SKM-1 (cell line): ENCODE data around the gene KANSL1.

Experiments
- DNase-seq: peaks from one replicate; lab custom pipeline; 2025; ENCODE audit not compliant: unreplicated experiment; lab: John Stamatoyannopoulos, UW

KANSL1 gene

GRCh38 chr17:46003907-46004748, 189.1 kb downstream of the KANSL1 start:
- DNase-seq = no peak

DNA sequence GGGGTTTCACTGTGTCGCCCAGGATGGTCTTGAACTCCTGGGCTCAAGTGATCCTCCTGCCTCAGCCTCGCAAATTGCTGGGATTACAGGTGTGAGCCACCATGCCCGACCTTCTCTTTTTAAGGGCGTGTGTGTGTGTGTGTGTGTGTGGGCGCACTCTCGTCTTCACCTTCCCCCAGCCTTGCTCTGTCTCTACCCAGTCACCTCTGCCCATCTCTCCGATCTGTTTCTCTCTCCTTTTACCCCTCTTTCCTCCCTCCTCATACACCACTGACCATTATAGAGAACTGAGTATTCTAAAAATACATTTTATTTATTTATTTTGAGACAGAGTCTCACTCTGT, 190.3 kb downstream of the KANSL1 start:
- DNase-seq = no peak

- peak; percentile 33 for DNase-seq
These were observed 190.8 kb downstream of the KANSL1 start for GRCh38 chr17:46002311-46002972.

DNA sequence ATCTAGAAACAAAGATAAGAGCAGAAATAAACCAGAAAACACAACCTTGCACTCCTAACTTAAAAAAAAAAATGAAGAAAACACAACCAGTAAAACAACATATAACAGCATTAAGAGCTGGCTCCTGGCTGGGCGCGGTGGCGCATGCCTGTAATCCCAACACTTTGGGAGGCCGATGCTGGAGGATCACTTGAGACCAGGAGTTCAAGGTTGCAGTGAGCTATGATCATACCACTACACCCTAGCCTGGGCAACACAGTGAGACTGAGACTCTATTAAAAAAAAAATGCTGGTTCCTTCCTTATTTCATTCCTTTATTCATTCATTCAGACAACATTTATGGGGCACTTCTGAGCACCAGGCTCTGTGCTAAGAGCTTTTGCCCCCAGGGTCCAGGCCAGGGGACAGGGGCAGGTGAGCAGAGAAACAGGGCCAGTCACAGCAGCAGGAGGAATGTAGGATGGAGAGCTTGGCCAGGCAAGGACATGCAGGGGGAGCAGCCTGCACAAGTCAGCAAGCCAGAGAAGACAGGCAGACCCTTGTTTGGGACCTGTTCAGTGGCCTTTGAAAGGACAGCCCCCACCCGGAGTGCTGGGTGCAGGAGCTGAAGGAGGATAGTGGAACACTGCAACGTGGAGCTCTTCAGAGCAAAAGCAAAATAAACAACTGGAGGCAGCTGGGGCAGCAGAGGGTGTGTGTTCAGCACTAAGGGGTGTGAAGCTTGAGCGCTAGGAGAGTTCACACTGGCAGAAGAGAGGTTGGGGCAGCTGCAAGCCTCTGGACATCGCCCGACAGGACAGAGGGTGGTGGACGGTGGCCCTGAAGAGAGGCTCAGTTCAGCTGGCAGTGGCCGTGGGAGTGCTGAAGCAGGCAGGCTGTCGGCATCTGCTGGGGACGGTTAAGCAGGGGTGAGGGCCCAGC, 191.6 kb downstream of the KANSL1 start:
- DNase-seq = no peak

DNA sequence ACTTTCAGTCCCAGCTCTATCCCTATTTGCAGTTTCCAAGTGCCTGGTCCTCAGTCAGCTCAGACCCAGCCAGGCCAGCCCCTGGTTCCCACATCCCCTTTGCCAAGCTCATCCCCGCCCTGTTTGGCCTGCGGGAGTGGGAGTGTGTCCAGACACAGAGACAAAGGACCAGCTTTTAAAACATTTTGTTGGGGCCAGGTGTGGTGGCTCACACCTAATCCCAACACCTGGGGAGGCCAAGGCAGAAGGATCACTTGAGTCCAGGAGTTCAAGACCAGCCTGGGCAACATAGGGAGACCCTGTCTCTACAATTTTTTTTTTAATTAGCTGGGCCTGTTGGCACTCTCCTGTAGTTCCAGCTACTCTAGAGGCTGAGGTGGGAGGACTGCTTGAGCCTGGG, 192.5 kb downstream of the KANSL1 start:
- no peak for DNase-seq

GRCh38 chr17:46000292-46000691, 192.9 kb downstream of the KANSL1 start:
- no peak for DNase-seq

- DNase-seq = no peak
These were observed 193.3 kb downstream of the KANSL1 start for GRCh38 chr17:45999900-46000290.

- DNase-seq = no peak
These were observed 194.0 kb downstream of the KANSL1 start, which contains the start of gene STH for GRCh38 chr17:45998987-45999899. Gene STH, plus strand, starts transcription at chr17:45999250. Its CDS starts 30 bp downstream, at chr17:45999280.

- no peak for DNase-seq
These were observed 195.6 kb downstream of the KANSL1 start for GRCh38 chr17:45997624-45998023.

DNA sequence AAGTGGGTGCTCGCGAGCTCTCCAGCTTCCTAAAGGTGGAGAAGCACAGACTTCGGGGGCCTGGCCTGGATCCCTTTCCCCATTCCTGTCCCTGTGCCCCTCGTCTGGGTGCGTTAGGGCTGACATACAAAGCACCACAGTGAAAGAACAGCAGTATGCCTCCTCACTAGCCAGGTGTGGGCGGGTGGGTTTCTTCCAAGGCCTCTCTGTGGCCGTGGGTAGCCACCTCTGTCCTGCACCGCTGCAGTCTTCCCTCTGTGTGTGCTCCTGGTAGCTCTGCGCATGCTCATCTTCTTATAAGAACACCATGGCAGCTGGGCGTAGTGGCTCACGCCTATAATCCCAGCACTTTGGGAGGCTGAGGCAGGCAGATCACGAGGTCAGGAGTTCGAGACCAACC, 196.1 kb downstream of the KANSL1 start:
- DNase-seq = no peak

GRCh38 chr17:45996282-45996937, 196.8 kb downstream of the KANSL1 start:
- DNase-seq = no peak

DNA sequence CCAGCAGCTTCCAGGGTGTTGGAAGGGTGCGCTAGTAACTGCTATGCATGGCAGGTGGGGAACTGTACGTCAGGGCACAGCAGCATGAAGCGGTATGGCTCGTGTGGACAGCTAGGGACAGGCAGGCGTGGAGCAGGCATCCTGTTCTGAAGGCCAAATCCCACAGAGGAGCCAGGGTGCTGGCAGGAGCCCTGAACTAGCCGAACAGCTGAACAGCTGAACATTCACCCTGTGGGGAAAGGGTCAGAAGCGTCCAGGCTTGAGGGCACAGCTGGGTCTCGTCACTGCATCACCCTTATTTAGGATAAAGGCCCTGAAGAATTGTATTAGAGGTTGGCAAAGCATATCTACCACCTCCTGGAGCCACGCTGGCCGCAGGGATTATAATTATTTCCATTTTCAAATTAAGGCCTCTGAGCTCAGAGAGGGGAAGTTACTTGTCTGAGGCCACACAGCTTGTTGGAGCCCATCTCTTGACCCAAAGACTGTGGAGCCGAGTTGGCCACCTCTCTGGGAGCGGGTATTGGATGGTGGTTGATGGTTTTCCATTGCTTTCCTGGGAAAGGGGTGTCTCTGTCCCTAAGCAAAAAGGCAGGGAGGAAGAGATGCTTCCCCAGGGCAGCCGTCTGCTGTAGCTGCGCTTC, 197.5 kb downstream of the KANSL1 start:
- DNase-seq = no peak

- no peak for DNase-seq
These were observed 198.2 kb downstream of the KANSL1 start for GRCh38 chr17:45994987-45995386.

GRCh38 chr17:45993962-45994627, 199.1 kb downstream of the KANSL1 start:
- DNase-seq = no peak

DNA sequence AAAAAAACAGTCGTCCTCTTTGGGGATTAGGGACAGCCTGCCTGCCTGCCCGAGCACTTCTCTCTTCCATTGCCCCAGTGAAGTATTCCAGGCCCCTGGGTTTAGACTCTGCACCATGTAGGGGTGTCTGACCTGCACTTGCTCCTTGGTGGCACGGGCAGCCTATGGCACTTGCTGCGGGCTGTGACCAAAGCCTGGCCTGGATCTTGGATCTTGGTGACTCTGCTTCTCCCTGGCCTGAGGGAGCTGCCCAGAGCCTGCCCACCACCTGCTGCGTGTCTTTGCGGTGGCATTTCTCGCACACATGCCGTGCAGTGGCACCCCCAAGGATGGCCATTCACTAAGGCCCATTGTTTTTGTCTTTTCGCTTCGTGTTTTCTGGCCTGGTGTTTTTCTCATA, 200.3 kb downstream of the KANSL1 start:
- DNase-seq = no peak

DNA sequence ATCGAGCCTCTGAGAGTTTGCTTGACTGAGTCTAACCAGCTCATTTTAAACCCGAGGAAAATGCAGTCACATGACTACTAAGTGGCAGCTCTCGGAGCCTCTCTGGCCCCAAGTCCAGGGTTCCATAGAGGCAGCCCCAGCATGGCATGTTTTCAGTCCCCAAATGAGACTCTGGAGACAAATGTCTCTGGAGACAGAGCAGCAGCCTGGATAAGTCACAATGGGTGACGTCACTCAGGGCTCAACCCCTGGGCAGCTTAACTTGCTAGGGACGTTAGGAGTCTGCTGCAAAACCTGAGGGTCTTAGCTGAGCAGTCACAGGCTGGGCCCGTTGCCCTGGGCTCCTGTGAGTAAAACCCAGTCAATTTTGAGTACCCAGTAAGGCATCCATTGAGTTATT, 201.1 kb downstream of the KANSL1 start:
- no peak for DNase-seq

DNA sequence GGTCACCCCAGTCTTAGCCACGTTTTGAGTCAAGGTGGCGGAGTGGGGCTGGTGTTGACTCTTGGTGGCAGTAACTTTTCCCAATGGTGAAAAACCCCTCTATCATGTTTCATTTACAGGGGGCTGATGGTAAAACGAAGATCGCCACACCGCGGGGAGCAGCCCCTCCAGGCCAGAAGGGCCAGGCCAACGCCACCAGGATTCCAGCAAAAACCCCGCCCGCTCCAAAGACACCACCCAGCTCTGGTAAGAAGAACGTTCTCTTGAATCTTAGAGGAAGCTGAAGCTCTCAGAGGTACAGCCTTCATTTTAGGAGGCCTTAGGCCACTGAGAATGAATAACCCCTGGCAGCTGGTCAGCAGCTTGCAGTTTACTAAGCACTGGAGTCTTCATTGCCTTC, 201.9 kb downstream of the KANSL1 start:
- no peak for DNase-seq

- DNase-seq = no peak
These were observed 202.3 kb downstream of the KANSL1 start for GRCh38 chr17:45990886-45991285.

DNA sequence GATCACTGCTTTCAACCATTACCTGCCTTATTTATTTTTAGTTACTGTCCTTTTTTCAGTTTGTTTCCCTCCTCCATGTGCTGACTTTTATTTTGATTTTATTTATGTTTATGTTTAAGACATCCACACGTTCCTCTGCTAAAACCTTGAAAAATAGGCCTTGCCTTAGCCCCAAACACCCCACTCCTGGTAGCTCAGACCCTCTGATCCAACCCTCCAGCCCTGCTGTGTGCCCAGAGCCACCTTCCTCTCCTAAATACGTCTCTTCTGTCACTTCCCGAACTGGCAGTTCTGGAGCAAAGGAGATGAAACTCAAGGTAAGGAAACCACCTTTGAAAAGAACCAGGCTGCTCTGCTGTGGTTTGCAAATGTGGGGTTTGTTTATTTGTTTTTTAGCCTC, 203.5 kb downstream of the KANSL1 start:
- DNase-seq = no peak
